Measurements from ENCODE around the gene CAPN14. TPM values are rescaled to one million over a fixed set of nuclear protein-coding genes. Genes with fewer than 3 reads are reported as not detected.

Gene CAPN14
- total RNA-seq, 4 donors from 2014 or later, result under 0.01 to 0.29 (median 0.14) TPM; not detected in 1

DNA sequence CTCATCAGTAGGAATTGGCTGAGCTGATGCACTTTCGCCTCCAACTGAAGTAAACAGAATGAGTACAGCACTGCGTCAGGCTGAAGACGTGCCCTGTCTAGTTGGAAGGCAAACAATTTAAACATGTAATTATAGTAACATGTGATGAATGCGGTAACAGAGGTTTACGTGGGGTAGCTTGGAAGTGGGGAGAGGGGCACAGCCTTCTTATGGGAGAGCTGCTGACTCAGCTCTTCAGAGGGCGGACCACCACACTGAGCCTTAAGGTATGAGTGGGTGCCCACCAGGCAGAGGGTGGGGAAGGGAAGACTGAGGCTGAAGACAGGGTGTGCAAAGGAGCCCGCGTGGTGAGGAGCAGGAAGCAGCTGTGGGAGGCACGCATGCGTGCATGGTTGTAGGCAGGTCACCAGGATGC lies 10.4 kb upstream of the CAPN14 start:
- Histone ChIP-seq H3K9me3 (no peaks in the 10 kb centered on the region), H3K27ac (no peak overlapping the region), H3K4me3 (no peak overlapping the region), H3K4me1 (no peaks in the 10 kb centered on the region), H3K27me3 (no peaks in the 10 kb centered on the region), H3K36me3 (no peaks in the 10 kb centered on the region)
- no peak for DNase-seq
- intact Hi-C loops (cut with DNase I; ENCODE audit: low total_unique reads), result no loop called here
- TF ChIP-seq, protein P1, sequence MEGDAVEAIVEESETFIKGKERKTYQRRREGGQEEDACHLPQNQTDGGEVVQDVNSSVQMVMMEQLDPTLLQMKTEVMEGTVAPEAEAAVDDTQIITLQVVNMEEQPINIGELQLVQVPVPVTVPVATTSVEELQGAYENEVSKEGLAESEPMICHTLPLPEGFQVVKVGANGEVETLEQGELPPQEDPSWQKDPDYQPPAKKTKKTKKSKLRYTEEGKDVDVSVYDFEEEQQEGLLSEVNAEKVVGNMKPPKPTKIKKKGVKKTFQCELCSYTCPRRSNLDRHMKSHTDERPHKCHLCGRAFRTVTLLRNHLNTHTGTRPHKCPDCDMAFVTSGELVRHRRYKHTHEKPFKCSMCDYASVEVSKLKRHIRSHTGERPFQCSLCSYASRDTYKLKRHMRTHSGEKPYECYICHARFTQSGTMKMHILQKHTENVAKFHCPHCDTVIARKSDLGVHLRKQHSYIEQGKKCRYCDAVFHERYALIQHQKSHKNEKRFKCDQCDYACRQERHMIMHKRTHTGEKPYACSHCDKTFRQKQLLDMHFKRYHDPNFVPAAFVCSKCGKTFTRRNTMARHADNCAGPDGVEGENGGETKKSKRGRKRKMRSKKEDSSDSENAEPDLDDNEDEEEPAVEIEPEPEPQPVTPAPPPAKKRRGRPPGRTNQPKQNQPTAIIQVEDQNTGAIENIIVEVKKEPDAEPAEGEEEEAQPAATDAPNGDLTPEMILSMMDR (IDR thresholded peaks at IDR 0.05), result no peak
- no peak for TF ChIP-seq POLR2A (IDR thresholded peaks at IDR 0.05)

DNA sequence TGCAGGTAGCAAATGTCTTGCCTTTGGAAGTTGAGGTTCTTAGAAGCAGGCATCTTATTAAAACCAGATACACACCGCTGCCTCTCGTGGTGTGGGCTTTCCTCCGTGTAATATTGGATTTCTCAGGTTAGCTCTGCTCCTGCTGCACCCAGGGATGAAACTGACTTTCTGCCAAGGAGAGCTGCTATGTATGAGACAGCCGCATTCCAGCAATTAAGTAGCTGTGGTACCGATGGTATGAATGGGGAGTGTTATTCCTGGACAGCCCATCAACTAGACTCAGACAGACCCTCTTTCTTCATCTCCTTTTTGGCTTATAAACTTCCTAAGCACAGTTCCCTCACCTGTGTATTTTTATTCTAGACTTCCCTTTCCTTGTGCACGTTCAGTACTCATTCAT lies 9.8 kb upstream of the CAPN14 start:
- Histone ChIP-seq H3K27ac (no peak overlapping the region), H3K4me1 (no peaks in the 10 kb centered on the region), H3K4me3 (no peak overlapping the region), H3K9me3 (no peaks in the 10 kb centered on the region), H3K36me3 (no peaks in the 10 kb centered on the region), H3K27me3 (no peaks in the 10 kb centered on the region)
- intact Hi-C loops (cut with DNase I; ENCODE audit: low total_unique reads), result no loop called here
- no peak for TF ChIP-seq POLR2A (IDR thresholded peaks at IDR 0.05)
- no peak for DNase-seq

DNA sequence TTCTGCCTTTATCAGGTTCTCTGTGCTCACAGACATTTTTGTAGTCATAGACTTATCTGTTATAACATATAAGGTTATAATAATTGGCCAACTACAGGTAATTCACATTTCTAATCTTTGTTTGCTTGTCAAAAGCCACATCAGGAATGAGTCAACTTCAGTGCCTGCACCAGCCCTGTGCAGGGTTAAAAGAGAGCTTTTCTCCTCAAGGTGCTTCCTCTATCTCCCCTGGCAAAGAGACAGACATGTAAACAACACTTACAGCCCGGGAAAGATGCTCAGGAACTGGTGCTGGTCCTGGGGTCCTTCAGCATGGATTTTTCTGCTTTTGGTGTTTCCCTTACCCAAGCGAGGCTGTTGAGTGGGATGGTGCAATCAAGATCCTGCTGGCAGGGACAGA lies 9.0 kb upstream of the CAPN14 start:
- intact Hi-C loops (cut with DNase I; ENCODE audit: low total_unique reads), result no loop called here
- Histone ChIP-seq H3K27ac (no peak overlapping the region), H3K4me1 (no peaks in the 10 kb centered on the region), H3K36me3 (no peaks in the 10 kb centered on the region), H3K9me3 (no peaks in the 10 kb centered on the region), H3K27me3 (no peaks in the 10 kb centered on the region), H3K4me3 (no peak overlapping the region)
- DNase-seq, result no peak
- TF ChIP-seq POLR2A (IDR thresholded peaks at IDR 0.05), result no peak
- TF ChIP-seq, protein P1 (IDR thresholded peaks at IDR 0.05), result no peak

DNA sequence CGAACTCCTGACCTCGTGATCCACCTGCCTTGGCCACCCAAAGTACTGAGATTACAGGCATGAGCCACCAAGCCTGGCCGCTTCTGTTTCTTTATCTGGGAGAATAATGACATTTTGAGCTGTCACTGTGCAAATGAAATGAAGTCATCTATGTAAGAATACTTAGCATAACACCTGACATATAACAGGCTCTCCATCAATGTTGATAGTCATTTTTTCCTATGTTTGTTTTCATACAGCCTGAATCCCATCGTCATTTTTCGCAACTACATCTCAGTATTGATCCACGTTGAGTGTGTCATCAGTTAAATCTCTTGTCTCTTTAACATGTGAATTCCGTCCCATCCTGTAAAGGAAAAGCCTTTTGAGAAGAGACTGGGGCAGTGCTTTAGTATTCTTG lies 6.4 kb upstream of the CAPN14 start:
- no peaks in the 10 kb centered on the region for H3K9me3 ChIP-seq
- no peak overlapping the region for H3K27ac ChIP-seq
- H3K36me3 ChIP-seq, result no peaks in the 10 kb centered on the region
- intact Hi-C loops (cut with DNase I; ENCODE audit: low total_unique reads), result no loop called here
- H3K4me3 ChIP-seq, result no peak overlapping the region
- no peaks in the 10 kb centered on the region for H3K4me1 ChIP-seq
- DNase-seq, result no peak
- H3K27me3 ChIP-seq, result no peaks in the 10 kb centered on the region
- TF ChIP-seq, protein P1 (IDR thresholded peaks at IDR 0.05), result no peak
- no peak for TF ChIP-seq POLR2A (IDR thresholded peaks at IDR 0.05)

DNA sequence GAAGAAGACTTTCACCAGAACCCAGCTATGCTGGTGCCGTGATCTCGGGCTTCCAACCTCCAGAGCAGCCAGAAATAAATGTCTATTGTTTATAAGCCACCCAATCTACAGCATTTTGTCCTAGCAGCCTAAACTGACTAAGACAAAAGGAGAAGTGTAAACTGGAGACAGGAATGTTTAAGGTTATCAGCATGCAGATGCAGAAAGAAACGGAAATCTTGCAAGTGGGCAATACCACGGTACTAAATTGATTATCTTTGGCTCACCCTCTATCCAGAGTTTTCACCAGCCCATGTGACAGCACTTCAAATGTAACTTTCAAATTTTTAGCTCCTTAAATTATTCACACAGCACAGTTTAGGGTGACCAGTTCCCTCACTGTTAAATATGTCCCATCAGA lies 5.7 kb upstream of the CAPN14 start:
- Histone ChIP-seq H3K4me1 (no peaks in the 10 kb centered on the region), H3K36me3 (no peaks in the 10 kb centered on the region), H3K4me3 (no peak overlapping the region), H3K9me3 (no peaks in the 10 kb centered on the region), H3K27ac (no peak overlapping the region), H3K27me3 (no peaks in the 10 kb centered on the region)
- no peak for DNase-seq
- no peak for TF ChIP-seq POLR2A (IDR thresholded peaks at IDR 0.05)
- TF ChIP-seq, protein P1 (IDR thresholded peaks at IDR 0.05), result no peak
- intact Hi-C loops (cut with DNase I; ENCODE audit: low total_unique reads), result no loop called here

DNA sequence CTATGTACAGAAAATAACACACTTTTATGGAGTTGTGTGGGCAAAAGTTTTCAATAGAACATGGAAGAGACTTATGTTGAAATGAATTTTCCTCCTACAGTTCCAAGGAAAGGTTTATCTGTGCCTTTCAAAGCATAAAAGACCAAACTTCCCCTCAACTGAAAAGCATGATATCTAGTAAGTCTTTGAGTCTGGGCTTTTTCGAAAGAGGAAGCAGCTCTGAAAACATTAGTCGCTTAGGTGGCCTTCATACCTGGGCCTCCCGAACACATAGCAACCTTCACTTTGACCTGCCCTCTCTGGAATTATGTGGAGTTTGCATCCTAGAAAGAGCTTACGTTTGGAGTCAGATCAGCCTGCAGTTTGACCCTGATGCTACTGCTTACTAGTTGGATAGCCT lies 4.8 kb upstream of the CAPN14 start:
- Histone ChIP-seq H3K4me1 (no peaks in the 10 kb centered on the region), H3K27ac (no peak overlapping the region), H3K36me3 (no peaks in the 10 kb centered on the region), H3K27me3 (no peaks in the 10 kb centered on the region), H3K4me3 (no peak overlapping the region), H3K9me3 (no peaks in the 10 kb centered on the region)
- TF ChIP-seq POLR2A (IDR thresholded peaks at IDR 0.05), result no peak
- TF ChIP-seq, protein P1 (IDR thresholded peaks at IDR 0.05), result no peak
- intact Hi-C loops (cut with DNase I; ENCODE audit: low total_unique reads), result no loop called here
- no peak for DNase-seq

Data from uterus (tissue), 4 donors.